HEK293T (cell line): ENCODE measurements around the gene SUSD1.

Experiments
- ARNT ChIP-seq: fragments of 450-650 bp; IDR thresholded peaks from 2 replicates; pipeline ENCODE4 v1.6.1; 2017; ENCODE audit warnings: mild to moderate bottlenecking
- BHLHE40 ChIP-seq: fragments of 450-650 bp; IDR thresholded peaks from 2 replicates; pipeline ENCODE4 v1.6.1; 2016; ENCODE audit warnings: mild to moderate bottlenecking, moderate library complexity, borderline replicate concordance
- CTBP1 ChIP-seq: fragments of 450-650 bp; IDR thresholded peaks from 2 replicates; pipeline ENCODE4 v1.6.1; 2016; ENCODE audit warnings: borderline replicate concordance
- ELF4 ChIP-seq: fragments of 450-650 bp; IDR thresholded peaks from 2 replicates; pipeline ENCODE4 v1.6.1; 2017; ENCODE audit warnings: antibody characterized with exemption
- FOXA1 ChIP-seq: fragments of 450-650 bp; IDR thresholded peaks from 2 replicates; pipeline ENCODE4 v1.6.1; 2016; ENCODE audit warnings: mild to moderate bottlenecking
- FOXK2 ChIP-seq: fragments of 450-650 bp; IDR thresholded peaks from 2 replicates; pipeline ENCODE4 v1.6.1; 2016; ENCODE audit warnings: mild to moderate bottlenecking
- FOXM1 ChIP-seq: fragments of 450-650 bp; IDR thresholded peaks from 2 replicates; pipeline ENCODE4 v1.6.1; 2017; ENCODE audit warnings: mild to moderate bottlenecking, borderline replicate concordance
- HDGF ChIP-seq: fragments of 450-650 bp; IDR thresholded peaks from 2 replicates; pipeline ENCODE4 v1.6.1; 2017; ENCODE audit warnings: antibody characterized with exemption, borderline replicate concordance
- LEF1 ChIP-seq: fragments of 450-650 bp; IDR thresholded peaks from 2 replicates; pipeline ENCODE4 v1.6.1; 2017; ENCODE audit warnings: mild to moderate bottlenecking, borderline replicate concordance
- NFRKB ChIP-seq: fragments of 450-650 bp; IDR thresholded peaks from 2 replicates; pipeline ENCODE4 v1.6.1; 2016; ENCODE audit warnings: mild to moderate bottlenecking, moderate library complexity
- SP1 ChIP-seq: fragments of 450-650 bp; IDR thresholded peaks from 2 replicates; pipeline ENCODE4 v1.6.1; 2017
- TARDBP ChIP-seq: fragments of 450-650 bp; IDR thresholded peaks from 2 replicates; pipeline ENCODE4 v1.6.1; 2016
- ZNF384 ChIP-seq: fragments of 450-650 bp; IDR thresholded peaks from 2 replicates; pipeline ENCODE4 v1.6.1; 2016

DNA sequence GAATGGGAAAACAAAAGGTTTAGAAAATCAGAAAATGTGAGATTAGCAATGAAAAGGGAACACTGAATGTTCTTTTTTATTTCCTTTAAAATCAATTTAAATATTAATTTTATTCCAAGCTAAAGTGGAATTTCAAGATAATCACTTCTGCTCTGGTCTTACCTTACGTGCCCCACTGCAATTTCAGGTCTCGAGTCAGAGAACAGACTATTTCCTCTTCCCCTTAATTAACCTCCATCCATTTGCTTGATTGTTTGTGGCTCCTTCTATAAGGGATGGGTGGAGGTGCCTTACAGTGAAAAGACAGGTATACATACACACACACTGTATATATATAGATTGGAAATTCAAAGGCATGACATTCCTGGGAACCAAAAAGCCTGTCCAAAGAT is 137.1 kb downstream of the SUSD1 start:
- TF ChIP-seq ZNF384 (no peak), SP1 (no peak), ELF4 (no peak), FOXK2 (no peak), FOXM1 (no peak), ARNT (no peak), CTBP1 (no peak), TARDBP (no peak), HDGF (no peak), BHLHE40 (no peak), FOXA1 (no peak), NFRKB (no peak), LEF1 (no peak)
